IMR-90 (cell line): ENCODE data around the gene GUCY2D.

Source experiments
- CEBPB ChIP-seq: IDR thresholded peaks from 2 replicates; pipeline ENCODE4 v1.6.1; 2012; ENCODE audit warnings: low read depth, low read length, improper control_type of control experiment
- CHD1 ChIP-seq: IDR thresholded peaks from 2 replicates; pipeline ENCODE4 v1.6.1; 2012; ENCODE audit warnings: low read depth, low read length, improper control_type of control experiment
- FOS ChIP-seq: fragments of 150-350 bp; IDR thresholded peaks from 2 replicates; pipeline ENCODE4 v1.6.1; 2016; ENCODE audit warnings: low read depth, low read length
- MAFK ChIP-seq: IDR thresholded peaks from 2 replicates; pipeline ENCODE4 v1.6.1; 2012; ENCODE audit warnings: low read depth, low read length, improper control_type of control experiment
- MAZ ChIP-seq: IDR thresholded peaks from 2 replicates; pipeline ENCODE4 v1.6.1; 2012; ENCODE audit warnings: low read depth, mild to moderate bottlenecking, low read length, improper control_type of control experiment, moderate library complexity, borderline replicate concordance
- POLR2A ChIP-seq: IDR thresholded peaks from 2 replicates; pipeline ENCODE4 v1.6.1; 2012; ENCODE audit warnings: mild to moderate bottlenecking, low read depth, low read length
- USF2 ChIP-seq: fragments of 150-350 bp; IDR thresholded peaks from 2 replicates; pipeline ENCODE4 v1.6.1; 2017; ENCODE audit warnings: mild to moderate bottlenecking, antibody characterized with exemption, low read length, low read depth
- TF ChIP-seq, protein P1 (sequence below): conservative IDR thresholded peaks from 2 replicates; pipeline ENCODE4 v1.5.1; 2012; ENCODE audit warnings: mild to moderate bottlenecking, low read depth, low read length, improper control_type of control experiment
- TF ChIP-seq, protein P2 (sequence below): fragments of 150-350 bp; IDR thresholded peaks from 2 replicates; pipeline ENCODE4 v1.6.1; 2016; ENCODE audit warnings: low read depth, mild to moderate bottlenecking, low read length, moderate library complexity, borderline replicate concordance

GRCh38 chr17:7993972-7994589 is 8.3 kb upstream of the GUCY2D start:
- TF ChIP-seq POLR2A, result no peak
- TF ChIP-seq, protein P1, sequence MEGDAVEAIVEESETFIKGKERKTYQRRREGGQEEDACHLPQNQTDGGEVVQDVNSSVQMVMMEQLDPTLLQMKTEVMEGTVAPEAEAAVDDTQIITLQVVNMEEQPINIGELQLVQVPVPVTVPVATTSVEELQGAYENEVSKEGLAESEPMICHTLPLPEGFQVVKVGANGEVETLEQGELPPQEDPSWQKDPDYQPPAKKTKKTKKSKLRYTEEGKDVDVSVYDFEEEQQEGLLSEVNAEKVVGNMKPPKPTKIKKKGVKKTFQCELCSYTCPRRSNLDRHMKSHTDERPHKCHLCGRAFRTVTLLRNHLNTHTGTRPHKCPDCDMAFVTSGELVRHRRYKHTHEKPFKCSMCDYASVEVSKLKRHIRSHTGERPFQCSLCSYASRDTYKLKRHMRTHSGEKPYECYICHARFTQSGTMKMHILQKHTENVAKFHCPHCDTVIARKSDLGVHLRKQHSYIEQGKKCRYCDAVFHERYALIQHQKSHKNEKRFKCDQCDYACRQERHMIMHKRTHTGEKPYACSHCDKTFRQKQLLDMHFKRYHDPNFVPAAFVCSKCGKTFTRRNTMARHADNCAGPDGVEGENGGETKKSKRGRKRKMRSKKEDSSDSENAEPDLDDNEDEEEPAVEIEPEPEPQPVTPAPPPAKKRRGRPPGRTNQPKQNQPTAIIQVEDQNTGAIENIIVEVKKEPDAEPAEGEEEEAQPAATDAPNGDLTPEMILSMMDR, result no peak
- TF ChIP-seq USF2, result no peak
- no peak for TF ChIP-seq CEBPB
- TF ChIP-seq MAFK, result no peak
- TF ChIP-seq CHD1, result no peak
- TF ChIP-seq, protein P2, sequence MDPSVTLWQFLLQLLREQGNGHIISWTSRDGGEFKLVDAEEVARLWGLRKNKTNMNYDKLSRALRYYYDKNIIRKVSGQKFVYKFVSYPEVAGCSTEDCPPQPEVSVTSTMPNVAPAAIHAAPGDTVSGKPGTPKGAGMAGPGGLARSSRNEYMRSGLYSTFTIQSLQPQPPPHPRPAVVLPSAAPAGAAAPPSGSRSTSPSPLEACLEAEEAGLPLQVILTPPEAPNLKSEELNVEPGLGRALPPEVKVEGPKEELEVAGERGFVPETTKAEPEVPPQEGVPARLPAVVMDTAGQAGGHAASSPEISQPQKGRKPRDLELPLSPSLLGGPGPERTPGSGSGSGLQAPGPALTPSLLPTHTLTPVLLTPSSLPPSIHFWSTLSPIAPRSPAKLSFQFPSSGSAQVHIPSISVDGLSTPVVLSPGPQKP, result no peak
- no peak for TF ChIP-seq FOS
- TF ChIP-seq MAZ, result no peak
